Neural progenitor cell (in vitro differentiated cells): ENCODE data around the gene COL19A1.

Source experiments
- CTCF ChIP-seq: fragments of 200-600 bp; sonication (generic); IDR thresholded peaks from 2 replicates; pipeline ENCODE4 v1.5.1; 2017; ENCODE audit warnings: antibody characterized with exemption, mild to moderate bottlenecking
- EZH2 ChIP-seq: fragments of 200-600 bp; sonication (generic); IDR thresholded peaks from 2 replicates; pipeline ENCODE4 v1.6.1; 2017; ENCODE audit warnings: antibody characterized with exemption, mild to moderate bottlenecking, moderate library complexity
- EZH2phosphoT487 ChIP-seq: fragments of 200-600 bp; sonication (generic); IDR thresholded peaks from 2 replicates; pipeline ENCODE4 v1.6.1; 2017; ENCODE audit warnings: antibody characterized with exemption

GRCh38 chr6:70110126-70111022 is 244.0 kb downstream of the COL19A1 start:
- TF ChIP-seq CTCF (no peak), EZH2 (no peak), EZH2phosphoT487 (no peak)
